ENCODE measurements around the gene KCNQ5. TPM values are rescaled to one million over a fixed set of nuclear protein-coding genes. Genes with fewer than 3 reads are reported as not detected.

KCNQ5 gene
- total RNA-seq, 2 donors from 2014 or later = 0.67 TPM; not detected in 1

GRCh38 chr6:72704979-72705378, 83.1 kb downstream of the KCNQ5 start:
- Histone ChIP-seq H3K4me3 (no peak overlapping the region), H3K27me3 (no peaks in the 10 kb centered on the region), H3K27ac (no peak overlapping the region), H3K4me1 (no peaks in the 10 kb centered on the region), H3K36me3 (no peaks in the 10 kb centered on the region), H3K9me3 (peaks cover 0 to 2% of the 10 kb centered on the region in 2 donors)
- no peak for DNase-seq (ENCODE audit: low spot score)
- no peak for TF ChIP-seq CTCF (IDR thresholded peaks at IDR 0.05)

- Histone ChIP-seq H3K27me3 (no peaks in the 10 kb centered on the region), H3K36me3 (no peaks in the 10 kb centered on the region), H3K4me3 (no peak overlapping the region), H3K27ac (no peak overlapping the region), H3K9me3 (peaks cover 0 to 11% of the 10 kb centered on the region in 2 donors), H3K4me1 (no peaks in the 10 kb centered on the region)
- DNase-seq (ENCODE audit: low spot score) = no peak
- TF ChIP-seq CTCF (IDR thresholded peaks at IDR 0.05) = no peak
These were observed 87.6 kb downstream of the KCNQ5 start for GRCh38 chr6:72709431-72709830.

- no peak for TF ChIP-seq CTCF (IDR thresholded peaks at IDR 0.05)
- DNase-seq (ENCODE audit: low spot score) = no peak
- no peaks in the 10 kb centered on the region for H3K27me3 ChIP-seq
- H3K36me3 ChIP-seq = no peaks in the 10 kb centered on the region
- no peaks in the 10 kb centered on the region for H3K4me1 ChIP-seq
- no peak overlapping the region for H3K4me3 ChIP-seq
- H3K9me3 ChIP-seq = peaks cover 0 to 11% of the 10 kb centered on the region in 2 donors
- no peak overlapping the region for H3K27ac ChIP-seq
These were observed 89.9 kb downstream of the KCNQ5 start for GRCh38 chr6:72711731-72712130.

DNA sequence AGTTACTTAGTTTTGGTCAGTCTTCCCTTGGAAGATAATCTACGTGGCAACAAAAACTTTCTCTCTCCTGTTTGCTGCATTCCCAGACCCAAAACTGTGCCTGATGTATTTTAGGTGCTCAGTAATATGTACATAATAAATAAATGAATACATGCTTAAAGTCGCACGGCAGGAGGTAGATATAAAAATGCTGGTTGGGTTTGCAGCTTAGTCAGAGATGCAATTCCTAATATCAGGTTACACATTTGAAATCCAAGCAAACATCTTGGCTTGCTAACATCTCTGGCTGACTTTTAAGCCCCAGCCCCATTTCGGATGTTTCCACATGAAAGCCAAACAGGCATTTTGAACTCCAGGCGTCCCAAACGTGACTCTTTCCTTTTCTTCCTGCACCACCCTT, 91.0 kb downstream of the KCNQ5 start:
- Histone ChIP-seq H3K36me3 (no peaks in the 10 kb centered on the region), H3K9me3 (peaks cover 0 to 11% of the 10 kb centered on the region in 2 donors), H3K4me3 (no peak overlapping the region), H3K4me1 (no peaks in the 10 kb centered on the region), H3K27me3 (no peaks in the 10 kb centered on the region), H3K27ac (no peak overlapping the region)
- TF ChIP-seq CTCF (IDR thresholded peaks at IDR 0.05) = no peak
- no peak for DNase-seq (ENCODE audit: low spot score)

DNA sequence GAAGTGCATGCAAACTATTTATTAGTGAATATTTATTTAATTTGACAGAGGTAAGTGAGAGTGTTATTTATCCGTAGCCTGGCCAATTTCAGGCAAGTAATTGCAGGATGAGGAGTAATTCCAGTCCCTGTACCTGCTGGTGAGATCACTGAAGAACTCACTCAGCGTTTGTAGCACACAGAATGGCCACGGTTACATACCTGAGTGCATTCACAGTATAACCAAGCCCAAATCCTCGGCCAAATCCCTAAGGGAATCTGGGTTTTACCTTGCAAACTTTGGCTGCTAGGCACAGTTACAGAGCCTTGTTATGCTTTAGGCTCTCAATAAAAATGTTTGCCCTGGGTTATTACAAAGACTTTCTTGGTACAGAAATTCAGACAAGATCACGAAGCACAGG, 93.3 kb downstream of the KCNQ5 start:
- H3K27ac ChIP-seq = no peak overlapping the region
- H3K36me3 ChIP-seq = no peaks in the 10 kb centered on the region
- no peak for DNase-seq (ENCODE audit: low spot score)
- H3K4me3 ChIP-seq = no peak overlapping the region
- no peaks in the 10 kb centered on the region for H3K27me3 ChIP-seq
- H3K9me3 ChIP-seq = peaks cover 0 to 8% of the 10 kb centered on the region in 2 donors
- no peak for TF ChIP-seq CTCF (IDR thresholded peaks at IDR 0.05)
- H3K4me1 ChIP-seq = no peaks in the 10 kb centered on the region

- H3K36me3 ChIP-seq = no peaks in the 10 kb centered on the region
- no peaks in the 10 kb centered on the region for H3K4me1 ChIP-seq
- no peaks in the 10 kb centered on the region for H3K9me3 ChIP-seq
- no peak overlapping the region for H3K27ac ChIP-seq
- no peaks in the 10 kb centered on the region for H3K27me3 ChIP-seq
- no peak for DNase-seq (ENCODE audit: low spot score)
- no peak for TF ChIP-seq CTCF (IDR thresholded peaks at IDR 0.05)
- no peak overlapping the region for H3K4me3 ChIP-seq
These were observed 95.1 kb downstream of the KCNQ5 start for GRCh38 chr6:72716916-72717315.
